Lower leg skin (tissue), 3 donors: ENCODE measurements around the gene MT1H.

ENCODE experiments used
- POLR2A ChIP-seq, 2 donors: fragments of 450-650 bp; IDR thresholded peaks; one replicate each; pipeline ENCODE4 v1.6.1; 2016 to 2017; ENCODE audit warnings: antibody characterized with exemption in 2 of 2, mild to moderate bottlenecking in 1 of 2, moderate library complexity in 1 of 2
- TF ChIP-seq, protein P1 (sequence below), 3 donors: fragments of 450-650 bp; IDR thresholded peaks; one replicate each; pipeline ENCODE4 v1.5.1; 2016; ENCODE audit warnings: antibody characterized with exemption in 3 of 3, mild to moderate bottlenecking in 3 of 3, moderate library complexity in 2 of 3

- TF ChIP-seq, protein P1, sequence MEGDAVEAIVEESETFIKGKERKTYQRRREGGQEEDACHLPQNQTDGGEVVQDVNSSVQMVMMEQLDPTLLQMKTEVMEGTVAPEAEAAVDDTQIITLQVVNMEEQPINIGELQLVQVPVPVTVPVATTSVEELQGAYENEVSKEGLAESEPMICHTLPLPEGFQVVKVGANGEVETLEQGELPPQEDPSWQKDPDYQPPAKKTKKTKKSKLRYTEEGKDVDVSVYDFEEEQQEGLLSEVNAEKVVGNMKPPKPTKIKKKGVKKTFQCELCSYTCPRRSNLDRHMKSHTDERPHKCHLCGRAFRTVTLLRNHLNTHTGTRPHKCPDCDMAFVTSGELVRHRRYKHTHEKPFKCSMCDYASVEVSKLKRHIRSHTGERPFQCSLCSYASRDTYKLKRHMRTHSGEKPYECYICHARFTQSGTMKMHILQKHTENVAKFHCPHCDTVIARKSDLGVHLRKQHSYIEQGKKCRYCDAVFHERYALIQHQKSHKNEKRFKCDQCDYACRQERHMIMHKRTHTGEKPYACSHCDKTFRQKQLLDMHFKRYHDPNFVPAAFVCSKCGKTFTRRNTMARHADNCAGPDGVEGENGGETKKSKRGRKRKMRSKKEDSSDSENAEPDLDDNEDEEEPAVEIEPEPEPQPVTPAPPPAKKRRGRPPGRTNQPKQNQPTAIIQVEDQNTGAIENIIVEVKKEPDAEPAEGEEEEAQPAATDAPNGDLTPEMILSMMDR (IDR thresholded peaks at IDR 0.05): no peak
- no peak for TF ChIP-seq POLR2A (IDR thresholded peaks at IDR 0.05)
Measured at GRCh38 chr16:56669005-56669839, at the start of gene MT1H.
